HFFc6 (cell line): Measurements from ENCODE around the gene KPRP. TPM values are rescaled to one million over a fixed set of nuclear protein-coding genes. Genes with fewer than 3 reads are reported as not detected.

Experiments
- DNase-seq: peaks from one replicate; pipeline ENCODE4 v3.0.0-alpha.2; 2018
- H3K27ac Mint-ChIP-seq: 2 replicates; pipeline ENCODE4 v1.8.0; 2020; ENCODE audit warnings: mild to moderate bottlenecking, mixed read lengths
- H3K27me3 Mint-ChIP-seq: 2 replicates; pipeline ENCODE4 v1.8.0; 2021; ENCODE audit warnings: mild to moderate bottlenecking, moderate library complexity, mixed read lengths; ENCODE audit not compliant: insufficient read depth
- H3K36me3 Mint-ChIP-seq: 2 replicates; pipeline ENCODE4 v1.8.0; 2021; ENCODE audit warnings: low read depth, mixed read lengths
- H3K4me1 Mint-ChIP-seq: 2 replicates; pipeline ENCODE4 v1.8.0; 2020; ENCODE audit warnings: low read depth, mixed read lengths
- H3K4me3 Mint-ChIP-seq: 2 replicates; pipeline ENCODE4 v1.8.0; 2020; ENCODE audit warnings: mild to moderate bottlenecking, moderate library complexity, mixed read lengths
- H3K9me3 Mint-ChIP-seq: 2 replicates; pipeline ENCODE4 v1.8.0; 2020; ENCODE audit warnings: mild to moderate bottlenecking, mixed read lengths
- CTCF ChIP-seq: fragments of 200-600 bp; sonication (generic); IDR thresholded peaks from 2 replicates; pipeline ENCODE4 v1.5.0; 2021; ENCODE audit warnings: antibody characterized with exemption, mild to moderate bottlenecking
- total RNA-seq, 6 experiments: library from RNA; stranded (reverse); fragmentation: NEBNext Ultra II Directional; extraction: Animal tissue kit (Norgen Biotek cat#: 25700); gene quantifications; 2 replicates in 1 of 6; 3 replicates in 5 of 6; pipeline ENCODE4 v1.2.3, GENCODE V29; 2021

KPRP gene
- total RNA-seq, 6 experiments from 2014 or later = not detected

- Mint-ChIP-seq H3K4me3 (no peak within 1 kb of the TSS), H3K36me3 (no peaks in the 10 kb centered on the region), H3K27me3 (peaks cover 7% of the 10 kb centered on the region; the same call in 1 of the 2 replicates), H3K4me1 (no peaks in the 10 kb centered on the region), H3K9me3 (peaks cover 4% of the 10 kb centered on the region), H3K27ac (no peak within 1 kb of the TSS)
- no peak for DNase-seq
- TF ChIP-seq CTCF = no peak
Measured at GRCh38 chr1:152786077-152786476, 28.3 kb downstream of the KPRP start, which contains the start of gene LCE1E. TSS of gene LCE1E (plus strand) at chr1:152786257. CDS start at chr1:152787300, 1,043 bp downstream.

- peaks cover 2% of the 10 kb centered on the region; the same call in 1 of the 2 replicates for H3K27me3 Mint-ChIP-seq
- no peaks in the 10 kb centered on the region for H3K4me1 Mint-ChIP-seq
- H3K4me3 Mint-ChIP-seq = no peak overlapping the region
- no peak for TF ChIP-seq CTCF
- peaks cover 4% of the 10 kb centered on the region; the same call in 1 of the 2 replicates for H3K9me3 Mint-ChIP-seq
- no peak for DNase-seq
- peaks cover 3% of the 10 kb centered on the region; the same call in 1 of the 2 replicates for H3K36me3 Mint-ChIP-seq
- no peak overlapping the region for H3K27ac Mint-ChIP-seq
Measured at GRCh38 chr1:152795686-152796085, 37.9 kb downstream of the KPRP start.

- DNase-seq = no peak
- no peaks in the 10 kb centered on the region for H3K4me1 Mint-ChIP-seq
- no peak within 1 kb of the TSS for H3K27ac Mint-ChIP-seq
- peaks cover 9% of the 10 kb centered on the region for H3K9me3 Mint-ChIP-seq
- no peak for TF ChIP-seq CTCF
- peaks cover 3% of the 10 kb centered on the region; the same call in 1 of the 2 replicates for H3K36me3 Mint-ChIP-seq
- peaks cover 3% of the 10 kb centered on the region; the same call in 1 of the 2 replicates for H3K27me3 Mint-ChIP-seq
- no peak within 1 kb of the TSS for H3K4me3 Mint-ChIP-seq
Measured at GRCh38 chr1:152796421-152796820, 38.6 kb downstream of the KPRP start, which contains the start of gene LCE1D. TSS of gene LCE1D (plus strand) at chr1:152796721. CDS start at chr1:152797795, 1,074 bp downstream.

- no peak for TF ChIP-seq CTCF
- Mint-ChIP-seq H3K4me3 (no peak overlapping the region), H3K27me3 (peaks cover 4% of the 10 kb centered on the region; the same call in 1 of the 2 replicates), H3K36me3 (peaks cover 3% of the 10 kb centered on the region; the same call in 1 of the 2 replicates), H3K9me3 (peaks cover 16% of the 10 kb centered on the region), H3K27ac (no peak overlapping the region), H3K4me1 (no peaks in the 10 kb centered on the region)
- DNase-seq = no peak
Measured at GRCh38 chr1:152801333-152801732, 43.5 kb downstream of the KPRP start.

- no peak for DNase-seq
- Mint-ChIP-seq H3K4me1 (no peaks in the 10 kb centered on the region), H3K36me3 (no peaks in the 10 kb centered on the region), H3K27me3 (peaks cover 1% of the 10 kb centered on the region; the same call in 1 of the 2 replicates), H3K4me3 (no peak within 1 kb of the TSS), H3K27ac (no peak within 1 kb of the TSS), H3K9me3 (peaks cover 6% of the 10 kb centered on the region)
- no peak for TF ChIP-seq CTCF
Measured at GRCh38 chr1:152806576-152806975, 48.8 kb downstream of the KPRP start, which contains the start of gene LCE1C. TSS of gene LCE1C (minus strand) at chr1:152806651. CDS start at chr1:152805478, 1,173 bp downstream.
